ENCODE measurements around the gene HOXA1.

Gene HOXA1

GRCh38 chr7:27131390-27131819 is 35.6 kb upstream of the HOXA1 start:
- no peak for DNase-seq (ENCODE audit: low read depth)

DNA sequence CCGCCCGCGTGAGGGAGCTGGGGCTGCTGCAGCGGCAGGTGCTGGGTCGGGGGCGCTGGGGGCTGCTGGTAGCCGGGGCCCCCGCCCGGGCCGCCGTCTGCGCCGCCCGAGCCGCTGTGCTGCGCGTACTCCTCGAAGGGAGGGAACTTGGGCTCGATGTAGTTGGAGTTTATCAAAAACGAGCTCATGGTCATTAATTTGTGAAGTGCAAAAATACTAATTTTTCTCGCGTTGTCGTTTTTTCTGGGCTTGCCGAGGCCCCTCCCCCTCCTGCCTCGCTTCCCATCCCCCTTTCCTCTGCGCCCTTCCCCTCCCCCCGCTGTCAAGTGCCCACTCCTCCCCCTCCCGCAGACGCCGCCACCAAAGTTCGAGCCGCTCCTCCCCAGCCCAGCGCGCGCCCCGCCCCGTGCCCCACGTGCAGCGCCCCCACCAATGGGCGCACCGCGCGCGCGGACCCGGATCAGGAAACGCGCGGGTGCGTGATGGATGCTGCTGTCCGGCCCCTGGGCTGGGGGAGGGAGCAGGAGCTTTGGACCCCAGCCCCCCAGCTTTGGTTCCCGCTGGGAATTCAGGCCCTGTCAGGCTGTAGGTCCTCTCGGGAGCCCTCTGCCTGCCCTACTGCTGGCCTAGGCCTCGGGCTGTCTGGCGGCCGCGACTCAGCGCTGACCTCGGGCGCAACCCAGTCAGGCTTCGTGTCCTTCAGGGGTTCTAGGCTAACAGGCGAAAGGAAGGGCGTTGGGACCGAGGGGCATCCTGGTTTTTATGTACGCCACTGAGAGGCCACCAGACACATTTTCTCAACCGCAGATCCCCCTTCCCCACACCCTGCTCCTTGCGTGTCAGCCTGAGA is 35.0 kb upstream of the HOXA1 start, which contains the start of gene HOXA4:
Gene HOXA4 (minus strand): TSS at position 218 of the 850 bp plus-strand sequence. CDS start 24 bp downstream, at position 194.
- DNase-seq (ENCODE audit: low read depth): peak; percentile 46

GRCh38 chr7:27129729-27130539 is 34.1 kb upstream of the HOXA1 start:
- no peak for DNase-seq (ENCODE audit: low read depth)

DNA sequence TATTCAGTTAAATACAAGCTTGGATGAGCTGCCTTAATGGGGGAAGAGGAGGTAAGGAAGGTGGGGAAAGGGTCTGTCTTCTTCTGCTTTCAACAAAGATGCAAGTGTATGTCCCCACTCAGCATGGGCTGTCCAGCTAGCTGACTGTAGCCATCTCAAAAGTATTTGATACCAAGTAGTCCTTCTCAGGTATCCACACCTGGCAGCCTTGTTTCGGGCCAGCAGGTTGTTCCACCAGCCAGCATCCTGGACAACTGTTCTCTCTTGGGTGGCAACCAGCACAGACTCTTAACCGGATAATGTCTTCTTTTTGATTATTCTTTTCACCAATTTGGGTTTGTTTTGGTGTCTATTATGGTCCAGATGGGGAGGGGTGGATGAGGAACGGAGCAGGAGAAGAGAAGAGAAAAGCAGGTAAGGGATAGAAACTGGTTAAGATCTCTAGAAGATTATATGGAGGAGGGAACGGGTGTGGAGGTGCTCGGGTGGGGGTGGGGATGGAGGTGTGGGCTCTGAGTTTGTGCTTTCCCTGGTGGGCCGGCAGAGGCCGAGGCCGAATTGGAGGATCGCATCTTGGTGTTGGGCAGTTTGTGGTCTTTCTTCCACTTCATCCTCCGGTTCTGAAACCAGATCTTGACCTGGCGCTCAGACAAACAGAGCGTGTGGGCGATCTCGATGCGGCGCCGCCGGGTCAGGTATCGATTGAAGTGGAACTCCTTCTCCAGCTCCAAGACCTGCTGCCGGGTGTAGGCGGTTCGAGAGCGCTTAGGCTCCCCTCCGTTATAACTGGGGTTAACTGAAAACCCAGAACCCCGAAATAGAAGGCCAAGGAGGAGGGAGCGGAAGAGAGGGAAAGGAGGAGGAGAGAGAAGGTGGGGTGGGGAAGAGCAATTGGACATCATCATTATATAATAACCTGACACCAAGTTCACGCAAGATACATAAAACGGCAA is 33.3 kb upstream of the HOXA1 start:
- DNase-seq (ENCODE audit: low read depth): no peak

- no peak for DNase-seq (ENCODE audit: low read depth)
Observed at GRCh38 chr7:27128034-27128433, 32.2 kb upstream of the HOXA1 start.

GRCh38 chr7:27126596-27127327 is 31.0 kb upstream of the HOXA1 start:
- no peak for DNase-seq (ENCODE audit: low read depth)

- DNase-seq (ENCODE audit: low read depth): no peak
Observed at GRCh38 chr7:27125986-27126394, 30.2 kb upstream of the HOXA1 start.

- no peak for DNase-seq (ENCODE audit: low read depth)
Observed at GRCh38 chr7:27124902-27125689, 29.3 kb upstream of the HOXA1 start.

GRCh38 chr7:27124096-27124901 is 28.5 kb upstream of the HOXA1 start:
- no peak for DNase-seq (ENCODE audit: low read depth)

DNA sequence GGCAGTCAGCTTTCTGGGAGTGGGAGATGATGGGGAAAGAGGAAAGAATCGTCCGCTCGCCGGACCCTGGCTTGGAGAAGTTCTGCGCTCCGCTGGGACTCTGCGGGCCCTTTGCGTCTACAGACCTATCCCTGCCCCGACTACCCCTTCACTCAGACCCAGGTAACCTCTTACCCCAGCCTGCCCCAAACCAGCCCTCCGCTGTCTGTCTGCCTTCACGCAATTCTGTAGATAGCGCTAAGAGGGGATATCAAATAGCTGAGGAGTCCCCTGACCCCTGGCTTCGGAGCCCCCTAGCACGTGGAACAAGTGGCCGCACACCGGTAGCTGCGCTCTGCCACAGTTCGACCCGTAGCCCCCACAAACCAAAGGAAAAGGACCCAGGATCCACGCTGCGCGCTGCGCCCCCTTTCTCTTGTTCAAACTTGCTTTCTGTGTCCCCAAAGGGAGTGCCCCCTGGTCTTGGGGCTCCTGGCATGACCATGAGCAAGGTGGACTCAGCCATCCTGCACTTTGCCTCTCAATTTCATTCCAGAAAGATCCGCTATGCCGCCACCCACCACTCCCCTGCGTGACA is 27.8 kb upstream of the HOXA1 start:
- DNase-seq (ENCODE audit: low read depth): no peak

DNA sequence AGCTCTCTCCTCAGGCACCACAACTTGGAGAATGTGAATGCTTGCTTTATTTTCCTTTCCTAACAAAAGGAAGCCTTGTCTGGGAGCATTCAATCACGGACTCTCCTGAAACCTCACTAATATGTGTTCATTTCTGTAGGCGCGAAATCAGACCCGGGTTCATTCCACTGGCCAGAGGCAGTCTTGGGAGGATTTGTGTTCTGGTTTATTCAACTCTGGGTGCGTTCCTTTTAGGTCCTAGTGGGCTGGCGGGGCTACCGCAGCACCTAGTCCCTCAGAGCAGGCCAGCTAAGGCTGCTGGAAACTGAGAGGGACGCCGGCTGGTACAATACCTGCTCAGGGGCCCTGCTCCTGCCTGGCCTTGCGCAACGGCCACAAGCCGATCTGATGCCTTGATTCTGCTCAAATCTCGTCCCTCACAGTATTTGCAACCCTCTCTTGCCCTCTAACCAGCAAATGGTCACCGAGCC is 27.2 kb upstream of the HOXA1 start:
- DNase-seq (ENCODE audit: low read depth): no peak

- no peak for DNase-seq (ENCODE audit: low read depth)
Observed at GRCh38 chr7:27122077-27122910, 26.5 kb upstream of the HOXA1 start.

GRCh38 chr7:27121684-27122076 is 25.9 kb upstream of the HOXA1 start:
- no peak for DNase-seq (ENCODE audit: low read depth)

GRCh38 chr7:27119412-27119911 is 23.7 kb upstream of the HOXA1 start:
- no peak for DNase-seq (ENCODE audit: low read depth)

DNA sequence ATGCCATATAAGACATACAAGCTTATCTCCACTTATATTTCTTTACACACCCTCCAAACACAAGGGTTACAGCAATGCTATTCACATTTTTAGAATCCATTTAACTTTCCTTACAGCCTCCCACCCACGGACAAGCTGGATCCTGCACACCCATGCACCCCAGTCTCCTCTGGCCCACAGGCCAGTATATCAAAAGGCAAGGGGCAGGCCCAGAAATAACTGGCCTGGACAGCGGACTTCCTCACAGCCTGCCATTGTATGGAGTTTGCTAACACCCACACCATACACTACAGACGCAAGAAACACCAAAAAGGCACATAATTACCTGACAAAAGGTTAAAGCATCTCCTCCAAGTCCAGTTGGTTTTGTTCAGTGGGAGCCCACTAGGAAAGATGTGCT is 22.8 kb upstream of the HOXA1 start:
- no peak for DNase-seq (ENCODE audit: low read depth)

GRCh38 chr7:27117887-27118491 is 22.2 kb upstream of the HOXA1 start:
- no peak for DNase-seq (ENCODE audit: low read depth)

Measured in T follicular helper cell (primary cell).